Fibroblast of mammary gland (primary cell): ENCODE measurements around the gene ABCC2.
"Not testable (repeated sequence)": the region's sequence is repeated elsewhere in the genome, so short reads cannot be mapped to it uniquely, and the experiment has no call there.

Source experiments
- DNase-seq: peaks from one replicate; pipeline ENCODE4 v3.0.0-alpha.2; 2010; ENCODE audit warnings: low read depth
- H3K4me3 ChIP-seq: 2 replicates; pipeline ENCODE4 v1.5.1; 2011; ENCODE audit warnings: low read depth, mild to moderate bottlenecking, low read length, moderate library complexity; ENCODE audit not compliant: control insufficient read depth
- TF ChIP-seq, protein P1 (sequence below): conservative IDR thresholded peaks from 2 replicates; pipeline ENCODE4 v1.5.1; 2011; ENCODE audit warnings: low read depth, low read length, inconsistent platforms; ENCODE audit not compliant: control insufficient read depth, insufficient read depth

The ABCC2 gene

DNA sequence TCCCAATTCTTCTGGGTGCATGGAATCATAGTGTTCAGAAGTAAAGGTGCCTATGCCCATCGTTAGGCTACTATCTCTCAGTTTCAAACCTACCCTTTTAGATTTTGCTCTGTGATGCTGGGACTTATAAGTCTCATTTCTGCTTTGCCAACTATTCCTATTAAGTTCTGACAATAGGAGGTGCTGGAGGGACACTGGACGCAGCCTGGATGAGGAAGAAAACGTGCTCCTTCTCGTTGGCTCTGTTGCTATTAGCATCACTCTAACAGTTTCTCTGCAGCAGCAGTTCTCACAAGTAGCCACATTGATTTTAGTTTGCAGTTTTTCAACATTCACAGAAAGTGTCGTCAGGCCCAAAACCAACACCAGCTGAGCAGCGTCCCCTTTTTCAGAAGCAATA is 72.4 kb downstream of the ABCC2 start:
- DNase-seq = peak; percentile 80
- H3K4me3 ChIP-seq = no peak overlapping the region
- TF ChIP-seq, protein P1, sequence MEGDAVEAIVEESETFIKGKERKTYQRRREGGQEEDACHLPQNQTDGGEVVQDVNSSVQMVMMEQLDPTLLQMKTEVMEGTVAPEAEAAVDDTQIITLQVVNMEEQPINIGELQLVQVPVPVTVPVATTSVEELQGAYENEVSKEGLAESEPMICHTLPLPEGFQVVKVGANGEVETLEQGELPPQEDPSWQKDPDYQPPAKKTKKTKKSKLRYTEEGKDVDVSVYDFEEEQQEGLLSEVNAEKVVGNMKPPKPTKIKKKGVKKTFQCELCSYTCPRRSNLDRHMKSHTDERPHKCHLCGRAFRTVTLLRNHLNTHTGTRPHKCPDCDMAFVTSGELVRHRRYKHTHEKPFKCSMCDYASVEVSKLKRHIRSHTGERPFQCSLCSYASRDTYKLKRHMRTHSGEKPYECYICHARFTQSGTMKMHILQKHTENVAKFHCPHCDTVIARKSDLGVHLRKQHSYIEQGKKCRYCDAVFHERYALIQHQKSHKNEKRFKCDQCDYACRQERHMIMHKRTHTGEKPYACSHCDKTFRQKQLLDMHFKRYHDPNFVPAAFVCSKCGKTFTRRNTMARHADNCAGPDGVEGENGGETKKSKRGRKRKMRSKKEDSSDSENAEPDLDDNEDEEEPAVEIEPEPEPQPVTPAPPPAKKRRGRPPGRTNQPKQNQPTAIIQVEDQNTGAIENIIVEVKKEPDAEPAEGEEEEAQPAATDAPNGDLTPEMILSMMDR = peak; percentile 74

DNA sequence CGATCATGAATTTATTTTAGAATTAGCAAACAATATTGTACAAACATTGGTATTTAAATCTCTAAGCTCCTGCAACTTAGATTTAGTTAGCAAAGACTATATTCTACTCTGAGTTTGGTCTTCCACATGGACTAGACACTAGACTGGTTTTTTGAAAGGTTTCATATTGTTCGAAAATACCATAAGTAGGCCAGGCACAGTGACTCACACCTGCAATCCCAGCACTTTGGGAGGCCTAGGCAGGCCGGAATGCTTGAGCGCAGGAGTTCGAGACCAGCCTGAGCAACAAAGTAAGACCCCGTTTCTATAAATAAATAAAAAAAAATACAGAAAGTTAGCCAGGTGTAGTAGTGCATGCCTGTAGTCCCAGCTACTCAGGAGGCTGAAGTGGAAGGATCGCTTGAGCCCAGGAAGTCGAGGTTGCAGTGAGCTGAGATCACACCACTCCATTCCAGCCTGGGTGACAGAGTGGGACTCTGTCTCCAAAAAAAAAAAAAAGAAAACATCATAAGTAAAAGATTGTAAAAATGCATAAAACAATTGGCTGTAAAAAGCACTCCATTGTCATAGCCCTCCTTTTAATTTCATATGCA is 73.1 kb downstream of the ABCC2 start:
- DNase-seq = no peak
- TF ChIP-seq, protein P1 = no peak
- no peak overlapping the region for H3K4me3 ChIP-seq

DNA sequence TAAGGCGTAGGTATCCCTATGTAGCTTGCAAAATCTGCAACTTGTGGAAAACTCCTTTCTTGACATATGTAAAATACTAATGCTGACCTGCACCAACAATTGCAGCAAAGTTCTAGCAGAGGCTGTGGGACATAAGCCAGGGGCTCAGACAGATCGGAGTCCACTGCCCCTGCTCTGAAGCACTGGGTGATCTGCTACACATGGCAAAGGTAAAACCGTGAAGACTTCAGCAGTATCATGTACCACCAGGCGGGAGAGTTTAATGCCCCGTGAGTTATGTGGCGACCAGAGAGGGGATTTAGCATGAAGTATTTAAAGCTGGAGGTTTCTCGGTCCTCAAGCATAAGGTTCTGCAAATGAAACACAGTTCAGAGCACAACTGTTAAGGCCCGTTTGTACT is 76.4 kb downstream of the ABCC2 start:
- H3K4me3 ChIP-seq = no peak overlapping the region
- DNase-seq = no peak
- TF ChIP-seq, protein P1 = no peak

DNA sequence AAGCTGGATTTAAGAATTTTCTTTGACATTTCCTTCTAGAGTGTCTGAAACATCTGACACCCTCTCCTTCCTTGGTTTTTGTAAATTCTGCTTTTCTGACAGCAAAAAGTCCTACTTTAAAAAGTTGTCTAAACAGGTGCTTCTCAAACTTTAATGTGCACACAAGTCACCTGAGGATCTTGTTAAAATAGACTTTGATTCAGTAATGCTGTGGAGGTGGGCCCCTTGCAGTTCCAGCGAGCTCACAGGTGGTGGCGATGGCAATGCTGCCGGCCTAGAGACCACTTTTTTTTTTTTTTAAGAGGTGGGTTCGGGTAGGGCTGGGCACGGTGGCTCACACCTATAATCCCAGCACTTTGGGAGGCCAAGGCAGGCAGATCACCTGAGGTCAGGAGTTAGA is 77.1 kb downstream of the ABCC2 start:
- TF ChIP-seq, protein P1 = peak; percentile 23
- no peak for DNase-seq
- no peak overlapping the region for H3K4me3 ChIP-seq

DNA sequence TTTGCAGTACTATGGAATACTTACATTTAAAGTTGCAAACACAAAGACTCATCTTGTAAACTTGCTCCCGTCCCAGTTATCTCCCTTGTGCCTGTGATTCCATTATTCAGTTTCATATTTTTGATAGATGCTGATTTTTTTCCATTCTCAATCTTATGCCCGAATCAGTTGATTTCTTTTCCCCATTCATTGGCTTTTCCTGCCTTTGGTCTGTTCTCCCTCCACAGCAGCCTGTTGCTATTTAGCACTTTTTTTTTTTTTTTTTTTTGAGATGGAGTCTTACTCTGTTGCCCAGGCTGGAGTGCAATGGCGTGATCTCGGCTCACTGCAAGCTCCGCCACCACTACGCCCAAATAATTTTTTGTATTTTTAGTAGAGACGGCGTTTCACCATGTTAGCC is 78.0 kb downstream of the ABCC2 start:
- no peak overlapping the region for H3K4me3 ChIP-seq
- TF ChIP-seq, protein P1 = no peak
- DNase-seq = no peak

DNA sequence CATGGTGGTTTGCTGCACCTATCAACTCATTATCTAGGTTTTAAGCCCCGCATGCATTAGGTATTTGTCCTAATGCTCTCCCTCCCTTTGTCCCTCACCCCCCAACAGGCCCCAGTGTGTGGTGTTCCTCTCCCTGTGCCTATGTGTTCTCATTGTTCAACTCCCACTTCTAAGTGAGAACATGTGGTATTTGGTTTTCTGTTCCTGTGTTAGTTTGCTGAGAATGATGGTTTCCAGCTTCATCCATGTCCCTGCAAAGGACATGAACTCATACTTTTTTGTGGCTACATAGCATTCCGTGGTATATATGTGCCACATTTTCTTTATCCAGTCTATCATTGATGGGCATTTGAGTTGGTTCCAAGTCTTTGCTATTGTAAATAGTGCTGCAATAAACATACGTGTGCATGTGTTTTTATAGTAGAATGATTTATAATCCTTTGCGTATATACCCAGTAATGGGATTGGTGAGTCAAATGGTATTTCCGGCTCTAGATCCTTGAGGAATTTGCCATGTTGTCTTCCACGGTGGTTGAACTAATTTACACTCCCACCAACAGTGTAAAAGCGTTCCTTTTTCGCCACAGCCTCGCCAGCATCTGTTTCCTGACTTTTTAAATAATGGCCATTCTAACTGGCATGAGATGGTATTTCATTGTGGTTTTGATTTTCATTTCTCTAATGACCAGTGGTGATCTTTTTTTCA is 81.2 kb downstream of the ABCC2 start:
- peak; percentile 39 for DNase-seq
- H3K4me3 ChIP-seq = not testable (repeated sequence)

DNA sequence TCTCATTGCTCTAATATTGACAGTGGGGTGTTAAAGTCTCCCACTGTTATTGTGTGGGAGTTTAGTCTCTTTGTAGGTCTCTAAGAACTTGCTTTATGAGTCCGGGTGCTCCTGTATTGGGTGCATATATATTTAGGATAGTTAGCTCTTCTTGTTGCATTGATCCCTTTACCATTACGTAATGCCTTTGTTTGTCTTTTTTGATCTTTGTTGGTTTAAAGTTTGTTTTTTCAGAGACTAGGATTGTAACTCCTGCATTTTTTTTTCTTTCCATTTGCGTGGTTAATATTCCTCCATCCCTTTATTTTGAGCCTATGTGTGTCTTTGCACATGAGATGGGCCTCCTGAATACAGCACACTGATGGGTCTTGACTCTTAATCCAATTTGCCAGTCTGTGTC is 84.8 kb downstream of the ABCC2 start:
- not testable (repeated sequence) for H3K4me3 ChIP-seq, DNase-seq
